ENCODE results near the gene PLA2R1.

PLA2R1 gene

DNA sequence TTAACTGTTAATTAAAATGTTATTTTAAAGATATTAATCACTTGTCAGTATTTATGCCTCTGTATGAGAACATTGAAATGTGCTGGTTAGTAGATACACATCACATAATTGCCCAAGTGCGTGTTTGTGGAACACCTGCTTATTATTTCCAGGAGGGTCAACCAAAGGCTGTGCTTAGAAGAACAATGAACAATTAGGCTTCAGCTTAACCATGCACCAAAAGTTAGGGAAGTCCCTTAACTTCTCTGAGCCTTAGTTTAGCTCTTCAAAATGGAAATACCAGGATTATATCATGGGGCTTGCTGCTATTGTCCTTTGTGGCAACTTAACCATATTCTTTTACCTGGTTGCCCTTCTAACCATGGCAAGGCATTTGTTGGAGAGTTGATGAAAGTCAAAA is 43.0 kb upstream of the PLA2R1 start:
- no CpG with 5 or more reads among the region's 1 CpG for WGBS (ENCODE audit: extremely low coverage, insufficient coverage, low lambda C conversion rate)
- H3K4me3 ChIP-seq (ENCODE audit: low read length) = no peak overlapping the region
- no peak for DNase-seq

DNA sequence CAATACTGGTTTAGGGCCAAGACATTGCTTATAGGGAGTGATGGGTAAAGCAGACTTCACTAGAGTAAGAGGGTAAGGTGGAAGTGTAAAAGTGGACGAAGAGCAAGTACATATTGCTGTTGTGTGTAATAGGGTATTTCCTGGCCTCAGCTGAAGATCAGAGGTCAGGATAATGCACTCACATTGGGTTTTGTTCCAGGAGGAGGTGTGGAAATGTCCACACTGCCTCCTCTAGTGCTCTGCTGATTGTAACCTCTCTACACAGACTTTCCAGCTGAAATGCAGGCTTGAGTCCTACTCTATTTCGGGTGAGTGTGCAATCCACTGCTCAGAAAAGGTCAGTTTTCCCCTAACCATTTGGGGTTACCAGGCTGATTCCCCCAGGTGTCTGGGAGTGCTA is 41.7 kb upstream of the PLA2R1 start:
- no peak overlapping the region for H3K4me2 ChIP-seq (ENCODE audit: low read length)
- H2AK5ac ChIP-seq (ENCODE audit: low read length) = no peak overlapping the region
- H3K79me2 ChIP-seq (ENCODE audit: control insufficient read depth, insufficient read depth, low read length) = no peaks in the 10 kb centered on the region
- H2BK15ac ChIP-seq (replicated peaks; ENCODE audit: low read depth) = no peak overlapping the region
- H3K56ac ChIP-seq (ENCODE audit: low read length) = no peak overlapping the region
- H3K4me3 ChIP-seq (ENCODE audit: low read length) = no peak overlapping the region
- H2BK120ac ChIP-seq (ENCODE audit: low read depth, low read length) = no peak overlapping the region
- no peaks in the 10 kb centered on the region for H3K36me3 ChIP-seq (ENCODE audit: control insufficient read depth, insufficient read depth, low read length)
- H3K4ac ChIP-seq (ENCODE audit: low read depth, low read length) = no peak overlapping the region
- no peak overlapping the region for H4K5ac ChIP-seq (ENCODE audit: low read length)
- no peaks in the 10 kb centered on the region for H3K4me1 ChIP-seq (ENCODE audit: control insufficient read depth, low read depth, low read length)
- DNase-seq = no peak
- WGBS (ENCODE audit: extremely low coverage, insufficient coverage, low lambda C conversion rate) = no CpG with 5 or more reads among the region's 2 CpGs
- no peak overlapping the region for H3K18ac ChIP-seq (ENCODE audit: low read length)
- no peak overlapping the region for H3K23ac ChIP-seq (ENCODE audit: low read length)
- H3K27ac ChIP-seq (ENCODE audit: low read depth, low read length) = no peak overlapping the region
- H2BK5ac ChIP-seq (ENCODE audit: low read length) = no peak overlapping the region
- no peaks in the 10 kb centered on the region for H3K79me1 ChIP-seq (ENCODE audit: low read length)
- H3K9ac ChIP-seq (ENCODE audit: low read length) = no peak overlapping the region
- no peak overlapping the region for H4K8ac ChIP-seq (ENCODE audit: low read depth, low read length)
- H3K27me3 ChIP-seq (ENCODE audit: insufficient read depth, low read length, poor library complexity) = no peaks in the 10 kb centered on the region

More for the DNA sequence above, 43.0 kb upstream of the PLA2R1 start:
- Histone ChIP-seq H3K4me2 (ENCODE audit: low read length) (no peak overlapping the region), H4K5ac (ENCODE audit: low read length) (no peak overlapping the region), H2BK120ac (ENCODE audit: low read depth, low read length) (no peak overlapping the region), H2BK5ac (ENCODE audit: low read length) (no peak overlapping the region), H3K23ac (ENCODE audit: low read length) (no peak overlapping the region), H3K36me3 (ENCODE audit: control insufficient read depth, insufficient read depth, low read length) (no peaks in the 10 kb centered on the region), H3K79me2 (ENCODE audit: control insufficient read depth, insufficient read depth, low read length) (no peaks in the 10 kb centered on the region), H4K8ac (ENCODE audit: low read depth, low read length) (no peak overlapping the region), H3K4ac (ENCODE audit: low read depth, low read length) (no peak overlapping the region), H3K27me3 (ENCODE audit: insufficient read depth, low read length, poor library complexity) (no peaks in the 10 kb centered on the region), H3K9ac (ENCODE audit: low read length) (no peak overlapping the region), H3K79me1 (ENCODE audit: low read length) (no peaks in the 10 kb centered on the region), H3K56ac (ENCODE audit: low read length) (no peak overlapping the region), H2AK5ac (ENCODE audit: low read length) (no peak overlapping the region), H3K27ac (ENCODE audit: low read depth, low read length) (no peak overlapping the region), H3K18ac (ENCODE audit: low read length) (no peak overlapping the region), H2BK15ac (replicated peaks; ENCODE audit: low read depth) (no peak overlapping the region), H3K4me1 (ENCODE audit: control insufficient read depth, low read depth, low read length) (no peaks in the 10 kb centered on the region)

DNA sequence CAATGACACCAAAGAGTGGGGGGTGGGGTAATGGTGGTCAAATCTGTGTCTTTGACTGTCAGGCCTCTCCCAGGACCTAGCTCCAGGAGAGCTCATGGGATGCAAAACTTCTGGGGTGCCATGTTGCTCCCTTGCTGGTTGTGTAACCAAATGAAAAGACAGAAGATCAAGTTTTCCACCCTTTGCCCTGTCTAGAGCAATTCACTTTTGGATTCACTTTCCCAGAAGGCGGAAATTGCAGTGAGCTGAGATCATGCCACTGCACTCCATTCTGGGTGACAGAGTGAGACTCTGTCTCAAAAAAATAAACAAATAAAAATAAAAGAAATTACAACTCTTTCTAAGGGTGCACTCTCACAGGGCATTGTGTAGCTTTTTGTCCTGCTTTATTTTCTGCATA is 34.9 kb upstream of the PLA2R1 start:
- H4K5ac ChIP-seq (ENCODE audit: low read length) = no peak overlapping the region

DNA sequence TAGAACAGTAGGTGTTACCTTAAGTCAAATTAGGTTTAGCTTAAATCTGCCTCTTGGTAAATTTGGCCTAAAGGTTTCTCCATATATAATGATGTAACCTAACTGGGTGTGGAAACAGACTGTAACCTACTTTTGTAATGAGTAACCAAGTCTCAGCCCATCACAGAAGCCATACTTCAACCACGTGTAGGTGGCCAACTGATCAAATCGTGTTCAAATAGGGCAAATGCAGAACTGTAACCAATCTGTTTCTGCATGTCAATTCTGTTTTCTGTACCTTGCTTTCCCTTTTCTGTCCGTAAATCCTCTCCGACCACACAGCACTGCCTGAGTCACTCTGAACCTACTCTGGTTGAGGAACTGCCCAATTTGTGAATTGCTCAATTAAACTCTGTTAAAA is 34.0 kb upstream of the PLA2R1 start:
- Histone ChIP-seq H3K27ac (ENCODE audit: low read depth, low read length) (no peak overlapping the region), H2BK120ac (ENCODE audit: low read depth, low read length) (no peak overlapping the region), H2BK5ac (ENCODE audit: low read length) (no peak overlapping the region), H2BK15ac (replicated peaks; ENCODE audit: low read depth) (no peak overlapping the region), H4K5ac (ENCODE audit: low read length) (no peak overlapping the region), H3K79me2 (ENCODE audit: control insufficient read depth, insufficient read depth, low read length) (no peaks in the 10 kb centered on the region), H4K8ac (ENCODE audit: low read depth, low read length) (no peak overlapping the region), H3K79me1 (ENCODE audit: low read length) (no peaks in the 10 kb centered on the region), H3K36me3 (ENCODE audit: control insufficient read depth, insufficient read depth, low read length) (no peaks in the 10 kb centered on the region), H3K4me1 (ENCODE audit: control insufficient read depth, low read depth, low read length) (no peaks in the 10 kb centered on the region), H3K18ac (ENCODE audit: low read length) (no peak overlapping the region), H2AK5ac (ENCODE audit: low read length) (no peak overlapping the region), H3K4me2 (ENCODE audit: low read length) (no peak overlapping the region), H3K56ac (ENCODE audit: low read length) (no peak overlapping the region), H3K4me3 (ENCODE audit: low read length) (no peak overlapping the region), H3K4ac (ENCODE audit: low read depth, low read length) (no peak overlapping the region), H3K9ac (ENCODE audit: low read length) (no peak overlapping the region), H3K27me3 (ENCODE audit: insufficient read depth, low read length, poor library complexity) (no peaks in the 10 kb centered on the region), H3K23ac (ENCODE audit: low read length) (no peak overlapping the region)
- DNase-seq = no peak
- WGBS (ENCODE audit: extremely low coverage, insufficient coverage, low lambda C conversion rate) = no CpG with 5 or more reads among the region's 4 CpGs

More for the DNA sequence above, 34.9 kb upstream of the PLA2R1 start:
- Histone ChIP-seq H3K4ac (ENCODE audit: low read depth, low read length) (no peak overlapping the region), H3K36me3 (ENCODE audit: control insufficient read depth, insufficient read depth, low read length) (no peaks in the 10 kb centered on the region), H3K9ac (ENCODE audit: low read length) (no peak overlapping the region), H2BK120ac (ENCODE audit: low read depth, low read length) (no peak overlapping the region), H3K4me3 (ENCODE audit: low read length) (no peak overlapping the region), H3K4me1 (ENCODE audit: control insufficient read depth, low read depth, low read length) (no peaks in the 10 kb centered on the region), H3K23ac (ENCODE audit: low read length) (no peak overlapping the region), H2AK5ac (ENCODE audit: low read length) (no peak overlapping the region), H3K27ac (ENCODE audit: low read depth, low read length) (no peak overlapping the region), H3K4me2 (ENCODE audit: low read length) (no peak overlapping the region), H2BK15ac (replicated peaks; ENCODE audit: low read depth) (no peak overlapping the region), H4K8ac (ENCODE audit: low read depth, low read length) (no peak overlapping the region), H3K79me2 (ENCODE audit: control insufficient read depth, insufficient read depth, low read length) (no peaks in the 10 kb centered on the region), H3K27me3 (ENCODE audit: insufficient read depth, low read length, poor library complexity) (no peaks in the 10 kb centered on the region), H3K18ac (ENCODE audit: low read length) (no peak overlapping the region), H2BK5ac (ENCODE audit: low read length) (no peak overlapping the region), H3K79me1 (ENCODE audit: low read length) (no peaks in the 10 kb centered on the region), H3K56ac (ENCODE audit: low read length) (no peak overlapping the region)
- WGBS (ENCODE audit: extremely low coverage, insufficient coverage, low lambda C conversion rate) = no CpG with 5 or more reads among the region's 1 CpG
- DNase-seq = no peak

DNA sequence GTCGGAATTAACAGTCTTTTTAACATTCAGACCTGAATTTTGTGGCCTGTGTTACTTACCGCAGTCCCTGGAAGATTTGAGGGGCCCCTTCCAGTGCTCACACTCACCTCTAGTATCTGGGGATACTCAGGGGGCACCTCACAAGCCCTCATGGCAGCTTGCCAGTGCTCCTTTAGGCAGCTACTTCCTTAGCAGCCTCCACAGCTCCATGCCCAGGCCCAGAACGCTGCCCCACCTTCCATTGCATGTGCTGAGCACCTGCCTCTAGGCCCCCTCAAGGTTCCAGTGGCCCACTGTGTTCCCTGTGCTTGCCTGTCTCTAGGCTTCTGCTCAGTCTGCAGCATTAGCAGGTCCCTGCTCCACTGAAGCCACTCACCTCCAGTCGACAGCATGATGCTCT is 30.0 kb upstream of the PLA2R1 start:
- no peak overlapping the region for H3K23ac ChIP-seq (ENCODE audit: low read length)
- no peaks in the 10 kb centered on the region for H3K4me1 ChIP-seq (ENCODE audit: control insufficient read depth, low read depth, low read length)
- H2BK120ac ChIP-seq (ENCODE audit: low read depth, low read length) = no peak overlapping the region
- H3K27ac ChIP-seq (ENCODE audit: low read depth, low read length) = no peak overlapping the region
- WGBS (ENCODE audit: extremely low coverage, insufficient coverage, low lambda C conversion rate) = no CpG with 5 or more reads among the region's 4 CpGs
- H4K5ac ChIP-seq (ENCODE audit: low read length) = no peak overlapping the region
- no peak overlapping the region for H3K9ac ChIP-seq (ENCODE audit: low read length)
- no peaks in the 10 kb centered on the region for H3K36me3 ChIP-seq (ENCODE audit: control insufficient read depth, insufficient read depth, low read length)
- no peak overlapping the region for H2BK15ac ChIP-seq (replicated peaks; ENCODE audit: low read depth)
- H3K4me3 ChIP-seq (ENCODE audit: low read length) = no peak overlapping the region
- no peak overlapping the region for H2AK5ac ChIP-seq (ENCODE audit: low read length)
- no peak for DNase-seq
- no peak overlapping the region for H4K8ac ChIP-seq (ENCODE audit: low read depth, low read length)
- H3K4me2 ChIP-seq (ENCODE audit: low read length) = no peak overlapping the region
- H3K27me3 ChIP-seq (ENCODE audit: insufficient read depth, low read length, poor library complexity) = no peaks in the 10 kb centered on the region
- H3K79me2 ChIP-seq (ENCODE audit: control insufficient read depth, insufficient read depth, low read length) = no peaks in the 10 kb centered on the region
- no peaks in the 10 kb centered on the region for H3K79me1 ChIP-seq (ENCODE audit: low read length)
- no peak overlapping the region for H2BK5ac ChIP-seq (ENCODE audit: low read length)
- no peak overlapping the region for H3K56ac ChIP-seq (ENCODE audit: low read length)
- H3K18ac ChIP-seq (ENCODE audit: low read length) = no peak overlapping the region
- no peak overlapping the region for H3K4ac ChIP-seq (ENCODE audit: low read depth, low read length)

DNA sequence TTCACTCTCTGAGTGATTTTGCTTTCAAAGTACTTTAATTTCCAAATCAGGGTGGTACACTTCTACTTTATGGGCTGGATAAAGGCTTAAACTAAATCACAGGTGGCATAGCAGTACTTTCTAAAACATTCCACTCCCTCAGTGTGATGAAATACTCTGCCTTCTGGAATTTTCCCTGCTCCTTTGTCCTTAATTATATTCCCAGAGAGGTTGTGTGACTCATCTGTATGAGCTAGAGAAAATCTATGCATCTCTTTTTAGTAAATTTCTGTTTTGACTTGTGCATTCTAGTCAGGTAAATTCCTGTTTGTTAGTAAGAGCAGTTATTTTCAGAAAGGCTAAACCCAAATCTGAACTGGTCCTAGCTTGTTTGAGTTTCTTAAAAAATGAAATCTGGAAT is 29.0 kb upstream of the PLA2R1 start:
- DNase-seq = no peak
- Histone ChIP-seq H3K36me3 (ENCODE audit: control insufficient read depth, insufficient read depth, low read length) (no peaks in the 10 kb centered on the region), H3K27ac (ENCODE audit: low read depth, low read length) (no peak overlapping the region)

More for the DNA sequence above, 29.0 kb upstream of the PLA2R1 start:
- H3K18ac ChIP-seq (ENCODE audit: low read length) = no peak overlapping the region
- H3K4me2 ChIP-seq (ENCODE audit: low read length) = no peak overlapping the region
- H2BK5ac ChIP-seq (ENCODE audit: low read length) = no peak overlapping the region
- H3K79me1 ChIP-seq (ENCODE audit: low read length) = no peaks in the 10 kb centered on the region
- no peak overlapping the region for H4K5ac ChIP-seq (ENCODE audit: low read length)
- H3K27me3 ChIP-seq (ENCODE audit: insufficient read depth, low read length, poor library complexity) = no peaks in the 10 kb centered on the region
- no peak overlapping the region for H2BK120ac ChIP-seq (ENCODE audit: low read depth, low read length)
- H3K9ac ChIP-seq (ENCODE audit: low read length) = no peak overlapping the region
- no peak overlapping the region for H2AK5ac ChIP-seq (ENCODE audit: low read length)
- no peak overlapping the region for H3K4ac ChIP-seq (ENCODE audit: low read depth, low read length)
- no peak overlapping the region for H2BK15ac ChIP-seq (replicated peaks; ENCODE audit: low read depth)
- H3K4me1 ChIP-seq (ENCODE audit: control insufficient read depth, low read depth, low read length) = no peaks in the 10 kb centered on the region
- H3K56ac ChIP-seq (ENCODE audit: low read length) = no peak overlapping the region
- no peak overlapping the region for H3K4me3 ChIP-seq (ENCODE audit: low read length)
- no peak overlapping the region for H3K23ac ChIP-seq (ENCODE audit: low read length)
- no peaks in the 10 kb centered on the region for H3K79me2 ChIP-seq (ENCODE audit: control insufficient read depth, insufficient read depth, low read length)
- no peak overlapping the region for H4K8ac ChIP-seq (ENCODE audit: low read depth, low read length)

Data from mesendoderm (in vitro differentiated cells).